HepG2 (cell line): ENCODE data around the gene SLC22A23. TPM values are rescaled to one million over a fixed set of nuclear protein-coding genes. Genes with fewer than 3 reads are reported as not detected.

Source experiments
- ATAC-seq: fragments of 200-7000 bp; cut with Tn5 transposase; 3 replicates; pipeline ENCODE4 v1.9.1; 2020; ENCODE audit warnings: mild to moderate bottlenecking, moderate library complexity
- BruUV-seq: library from RNA; stranded (reverse); fragments of 400-500 nt; replicated peaks from 2 replicates; lab custom pipeline; 2021; lab: Mats Ljungman, UMichigan
- CTCF ChIA-PET: fragments of 300-600 bp; formaldehyde crosslinking; extraction: SDS; loops from one replicate; lab custom pipeline; 2021; ENCODE audit warnings: low total read pairs, inconsistent platforms, low intra/inter-chr PET ratio; lab: Yijun Ruan, JAX
- POLR2A ChIA-PET: fragments of 350-600 bp; sonication (Branson Sonifier 250); formaldehyde crosslinking; loops from one replicate; lab custom pipeline; 2020; ENCODE audit warnings: antibody characterized with exemption, inconsistent platforms; lab: Yijun Ruan, JAX
- DNase-seq: peaks from one replicate; pipeline ENCODE4 v3.0.0-alpha.2; 2015; ENCODE audit warnings: low spot score
- FAIRE-seq: peaks from 3 replicates; lab custom pipeline; 2011; peaks lifted over from hg19 to GRCh38; lab: Jason Lieb, UNC
- H2AFZ ChIP-seq: one replicate; pipeline ENCODE4 v1.6.1; 2011; ENCODE audit warnings: low read length, inconsistent platforms
- H3K27ac ChIP-seq: fragments of 300-600 bp; 3 replicates; pipeline ENCODE4 v1.8.0; 2011; ENCODE audit warnings: mixed run types, mild to moderate bottlenecking, mixed read lengths, low read length, inconsistent platforms; ENCODE audit not compliant: insufficient read depth; ENCODE audit errors: extremely low read length
- H3K27me3 ChIP-seq, 2 experiments: fragments of 200-600 bp in 1 of 2; 2 replicates in 1 of 2; 3 replicates in 1 of 2; pipeline versions ENCODE4 v1.6.0 to v1.8.0; 2011; ENCODE audit warnings: low read length in 2 of 2, mild to moderate bottlenecking in 2 of 2, moderate library complexity in 2 of 2, inconsistent platforms in 1 of 2; ENCODE audit not compliant: insufficient read depth in 2 of 2, control insufficient read depth in 1 of 2
- H3K36me3 ChIP-seq, 2 experiments: fragments of 200-600 bp in 1 of 2; replicated peaks in 1 of 2; 2 replicates in 1 of 2; 3 replicates in 1 of 2; pipeline versions ENCODE4 v1.5.1 to v1.8.0; 2011; ENCODE audit warnings: low read length in 2 of 2, inconsistent platforms in 1 of 2; ENCODE audit not compliant: insufficient read depth in 2 of 2, control insufficient read depth in 1 of 2
- H3K4me1 ChIP-seq: 2 replicates; pipeline ENCODE4 v1.5.1; 2012; ENCODE audit warnings: low read length, inconsistent platforms; ENCODE audit not compliant: insufficient read depth
- H3K4me2 ChIP-seq: 2 replicates; pipeline ENCODE4 v1.6.0; 2011; ENCODE audit warnings: low read depth, low read length, inconsistent platforms
- H3K4me3 ChIP-seq, 3 experiments: fragments of 200-600 bp in 1 of 3; sonication (generic), shearing (Covaris generic) in 1 of 3; replicated peaks in 1 of 3; 2 replicates each; pipeline ENCODE4 v1.5.1; 2011 to 2016; ENCODE audit warnings: low read length in 3 of 3, inconsistent platforms in 2 of 3, low read depth in 2 of 3, mild to moderate bottlenecking in 2 of 3, control low read depth in 1 of 3, mixed read lengths in 1 of 3; ENCODE audit not compliant: insufficient read depth in 1 of 3
- H3K79me2 ChIP-seq: one replicate; pipeline ENCODE4 v1.6.1; 2011; ENCODE audit warnings: low read length, inconsistent platforms; ENCODE audit not compliant: insufficient read depth
- H3K9ac ChIP-seq: 2 replicates; pipeline ENCODE4 v1.6.0; 2011; ENCODE audit warnings: mild to moderate bottlenecking, low read depth, low read length, inconsistent platforms; ENCODE audit not compliant: insufficient read depth
- H3K9me3 ChIP-seq: 2 replicates; pipeline ENCODE4 v1.5.1; 2012; ENCODE audit warnings: mild to moderate bottlenecking, low read length
- H4K20me1 ChIP-seq: 2 replicates; pipeline ENCODE4 v1.6.0; 2011; ENCODE audit warnings: inconsistent platforms, mild to moderate bottlenecking, low read length, moderate library complexity; ENCODE audit not compliant: insufficient read depth
- HBP1 ChIP-seq: IDR thresholded peaks from 2 replicates; pipeline ENCODE4 v1.6.1; 2016; ENCODE audit warnings: low read depth, control low read depth
- HNF1B ChIP-seq: sonication (generic); formaldehyde crosslinking; IDR thresholded peaks from 2 replicates; pipeline ENCODE4 v1.5.1; 2020; ENCODE audit warnings: mild to moderate bottlenecking, moderate library complexity, missing genetic modification reagents
- MNT ChIP-seq: fragments of 450-650 bp; IDR thresholded peaks from 2 replicates; pipeline ENCODE4 v1.6.1; 2016
- MTERF4 ChIP-seq: sonication (generic); formaldehyde crosslinking; IDR thresholded peaks from 2 replicates; pipeline ENCODE4 v1.8.0; 2023; ENCODE audit warnings: mild to moderate bottlenecking, missing genetic modification reagents
- SSRP1 ChIP-seq: IDR thresholded peaks from 2 replicates; pipeline ENCODE4 v1.6.1; 2016; ENCODE audit warnings: control low read depth
- SUZ12 ChIP-seq: fragments of 150-350 bp; IDR thresholded peaks from 2 replicates; pipeline ENCODE4 v1.6.1; 2014; ENCODE audit warnings: low read depth, low read length
- TARDBP ChIP-seq: sonication (generic); formaldehyde crosslinking; IDR thresholded peaks from 2 replicates; pipeline ENCODE4 v1.8.0; 2022; ENCODE audit warnings: mild to moderate bottlenecking, missing genetic modification reagents
- WGBS: methylation state at CpG from one replicate; pipeline ENCODE4 v1.1.6; 2017; ENCODE audit warnings: low lambda C conversion rate; 5-methylcytosine and 5-hydroxymethylcytosine counted together
- in situ Hi-C: cut with HindIII; loops from 2 replicates; pipeline ENCODE4 v1.10.0; 2017; ENCODE audit warnings: low pct_unique_long_range_greater_than_20kb; ENCODE audit not compliant: extremely low pct_ligation_motif_present
- intact Hi-C: fragments of 100-400 bp; cut with micrococcal nuclease; formaldehyde crosslinking; loops from one replicate; pipeline ENCODE4 v1.10.0; 2022; ENCODE audit not compliant: unreplicated experiment
- polyA plus RNA-seq, 8 experiments: library from polyadenylated mRNA; depleted of rRNA in 3 of 8; stranded (reverse) in 7 of 8; unstranded in 1 of 8; fragments of >200 nt; fragmentation: Illumina TruSeq in 4 of 8; extraction: Trizol in 4 of 8; gene quantifications; 2 replicates each; pipeline versions ENCODE4 v1.2.1 to v1.2.3, GENCODE V29; 2011 to 2016; ENCODE audit warnings: low read depth in 4 of 8, missing spikeins in 1 of 8, mixed read lengths in 1 of 8; ENCODE audit not compliant: insufficient read depth in 1 of 8
- total RNA-seq, 5 experiments: library from RNA; depleted of rRNA; stranded (reverse); fragments of >200 nt; fragmentation: Illumina TruSeq; extraction: Trizol; gene quantifications; 2 replicates each; pipeline ENCODE4 v1.2.3, GENCODE V29; 2016; ENCODE audit warnings: low read depth in 1 of 5

The SLC22A23 gene
- total and polyA plus RNA-seq, 2 of the 13 experiments (the other 11 are each of a cell fraction or from before 2014, with no cell fraction given): 11.8 to 17.5 TPM

- Histone ChIP-seq H3K4me2 (no peak overlapping the region), H4K20me1 (no peaks in the 10 kb centered on the region), H3K79me2 (peaks cover 52% of the 10 kb centered on the region), H3K27ac (no peak overlapping the region), H3K9ac (no peak overlapping the region), H2AFZ (no peak overlapping the region), H3K4me1 (peaks cover 66% of the 10 kb centered on the region), H3K9me3 (no peaks in the 10 kb centered on the region), H3K36me3 (peaks cover 10 to 26% of the 10 kb centered on the region in 2 experiments), H3K4me3 (no peak overlapping the region), H3K27me3 (no peaks in the 10 kb centered on the region)
- WGBS: 100% methylated on average over 5 of the region's 5 CpGs
- ATAC-seq: no peak
- ChIA-PET POLR2A (interaction anchor here (0.7 kb wide), 1 partner anchor 17 kb away, joined by 4 read pairs; no protein-coding TSS in a partner anchor), CTCF (no interaction called here)
- FAIRE-seq: no peak
- in situ Hi-C loops: no loop called here
- no peak for DNase-seq
- 0 out of 2 replicates have a peak, but pooled peaks have one; percentile 39 for TF ChIP-seq HBP1 (CRISPR knock-in tag)
- no peak for TF ChIP-seq HNF1B
- TF ChIP-seq MNT: peak; percentile 56; the same call in 1 of the 2 replicates
- 0 out of 2 replicates have a peak, but pooled peaks have one; percentile 52 for TF ChIP-seq MTERF4 (CRISPR knock-in tag)
- TF ChIP-seq TARDBP (CRISPR knock-in tag): peak; percentile 18; the same call in 1 of the 2 replicates
- 0 out of 2 replicates have a peak, but pooled peaks have one; percentile 27 for TF ChIP-seq SSRP1
- TF ChIP-seq SUZ12: no peak
- BruUV-seq: no TSS peak
- intact Hi-C loops: no loop called here
These were observed 102.9 kb downstream of the SLC22A23 start for GRCh38 chr6:3353939-3354338.
